ENCODE data around the gene MISP.

- TF ChIP-seq, protein P1, sequence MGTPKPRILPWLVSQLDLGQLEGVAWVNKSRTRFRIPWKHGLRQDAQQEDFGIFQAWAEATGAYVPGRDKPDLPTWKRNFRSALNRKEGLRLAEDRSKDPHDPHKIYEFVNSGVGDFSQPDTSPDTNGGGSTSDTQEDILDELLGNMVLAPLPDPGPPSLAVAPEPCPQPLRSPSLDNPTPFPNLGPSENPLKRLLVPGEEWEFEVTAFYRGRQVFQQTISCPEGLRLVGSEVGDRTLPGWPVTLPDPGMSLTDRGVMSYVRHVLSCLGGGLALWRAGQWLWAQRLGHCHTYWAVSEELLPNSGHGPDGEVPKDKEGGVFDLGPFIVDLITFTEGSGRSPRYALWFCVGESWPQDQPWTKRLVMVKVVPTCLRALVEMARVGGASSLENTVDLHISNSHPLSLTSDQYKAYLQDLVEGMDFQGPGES (IDR thresholded peaks at IDR 0.05): no peak
- no peak for TF ChIP-seq ESRRA (IDR thresholded peaks at IDR 0.05; ENCODE audit: low read length)
- no peak for TF ChIP-seq RAD21 (IDR thresholded peaks at IDR 0.05; ENCODE audit: insufficient read depth, low read depth, low read length)
- no peak for TF ChIP-seq ATF2 (IDR thresholded peaks at IDR 0.05; ENCODE audit: low read length)
- TF ChIP-seq EGR1 (IDR thresholded peaks at IDR 0.05; ENCODE audit: borderline replicate concordance in 1 of 2, low read depth in 2 of 2, low read length in 2 of 2): no peak
- TF ChIP-seq TBL1XR1 (IDR thresholded peaks at IDR 0.05; ENCODE audit: low read depth, low read length): no peak
- TF ChIP-seq CTCF (IDR thresholded peaks at IDR 0.05 in 2 of 3, conservative IDR thresholded peaks at IDR 0.05 in 1 of 3; ENCODE audit: control insufficient read depth in 2 of 3, extremely low read depth in 1 of 3, insufficient read depth in 1 of 3, low read depth in 3 of 3, low read length in 3 of 3): no peak
- no peak for TF ChIP-seq HDAC2 (IDR thresholded peaks at IDR 0.05)
These were observed 2.0 kb downstream of the MISP start for GRCh38 chr19:752652-753517.

Measured in GM12878 (cell line).